ENCODE data around the gene TAGLN2.

TAGLN2 gene

GRCh38 chr1:159870704-159871103 lies 54.6 kb downstream of the TAGLN2 start:
- DNase-seq (ENCODE audit: low read depth), result no peak

DNA sequence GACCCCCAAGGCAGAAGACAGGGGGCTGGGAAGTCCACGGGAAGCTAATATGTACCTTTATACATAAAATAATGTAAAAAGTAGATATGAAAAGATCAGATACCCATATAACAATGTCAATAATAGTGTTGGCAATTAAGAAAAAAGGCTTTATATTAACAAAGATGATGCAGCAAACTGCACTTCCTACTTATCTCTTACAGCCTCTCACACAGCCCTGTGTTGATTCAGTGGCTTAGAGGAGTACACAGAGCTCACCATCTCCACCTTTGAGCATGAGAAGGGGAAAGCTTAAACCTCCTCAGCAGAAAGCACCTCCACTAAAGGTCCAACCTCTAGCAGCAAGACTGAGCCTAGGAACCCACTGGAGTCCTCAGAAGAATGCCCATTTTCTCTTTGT lies 55.7 kb downstream of the TAGLN2 start:
- no peak for DNase-seq (ENCODE audit: low read depth)

- DNase-seq (ENCODE audit: low read depth), result no peak
Measured at GRCh38 chr1:159869173-159869572, 56.1 kb downstream of the TAGLN2 start.

- DNase-seq (ENCODE audit: low read depth), result no peak
Measured at GRCh38 chr1:159868766-159869165, 56.5 kb downstream of the TAGLN2 start.
